LoVo (cell line): ENCODE results near the gene CFAP92.

Experiments
- DNase-seq: peaks from one replicate; pipeline ENCODE4 v3.0.0-alpha.2; 2016; ENCODE audit warnings: low spot score

CFAP92 gene

DNA sequence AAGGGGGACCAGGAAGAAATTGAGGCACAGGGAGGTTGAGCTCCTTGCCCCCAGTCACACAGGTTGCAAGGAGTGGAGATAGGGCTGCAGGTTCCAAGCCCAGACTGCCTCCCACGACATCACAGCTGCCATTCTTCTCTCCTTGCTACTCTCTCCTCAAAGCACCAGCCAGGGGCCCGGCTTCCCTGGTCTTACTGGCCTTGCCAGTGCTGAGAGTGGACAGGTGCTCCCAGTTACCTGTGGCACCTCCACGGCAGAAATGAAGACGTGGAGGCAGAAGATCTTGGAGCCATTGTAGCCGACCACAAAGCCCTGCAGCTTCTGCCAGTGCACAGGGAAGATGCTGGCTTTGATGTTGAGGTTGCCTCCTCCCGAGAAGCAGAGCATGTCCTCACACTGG is 132.4 kb downstream of the CFAP92 start:
- no peak for DNase-seq
